Stimulated activated CD4-positive, alpha-beta T cell treated with anti-CD3 and anti-CD28 coated beads, TNF-alpha, amount 100 ng/mL, for 48 hours (primary cell): ENCODE data around the gene CDC123.
"Not testable (repeated sequence)": the region's sequence is repeated elsewhere in the genome, so short reads cannot be mapped to it uniquely, and the experiment has no call there.

Experiments
- DNase-seq, 3 donors: peaks; one replicate each; pipeline ENCODE4 v3.0.0-alpha.2; 2020; ENCODE audit warnings: low read depth in 3 of 3

Gene CDC123

GRCh38 chr10:12235116-12235694, 39.2 kb downstream of the CDC123 start:
- DNase-seq: no peak

GRCh38 chr10:12235796-12236195, 39.8 kb downstream of the CDC123 start:
- no peak for DNase-seq

GRCh38 chr10:12237265-12238220, 41.6 kb downstream of the CDC123 start:
- DNase-seq: no peak

GRCh38 chr10:12238821-12239220, 42.8 kb downstream of the CDC123 start:
- DNase-seq: no peak

DNA sequence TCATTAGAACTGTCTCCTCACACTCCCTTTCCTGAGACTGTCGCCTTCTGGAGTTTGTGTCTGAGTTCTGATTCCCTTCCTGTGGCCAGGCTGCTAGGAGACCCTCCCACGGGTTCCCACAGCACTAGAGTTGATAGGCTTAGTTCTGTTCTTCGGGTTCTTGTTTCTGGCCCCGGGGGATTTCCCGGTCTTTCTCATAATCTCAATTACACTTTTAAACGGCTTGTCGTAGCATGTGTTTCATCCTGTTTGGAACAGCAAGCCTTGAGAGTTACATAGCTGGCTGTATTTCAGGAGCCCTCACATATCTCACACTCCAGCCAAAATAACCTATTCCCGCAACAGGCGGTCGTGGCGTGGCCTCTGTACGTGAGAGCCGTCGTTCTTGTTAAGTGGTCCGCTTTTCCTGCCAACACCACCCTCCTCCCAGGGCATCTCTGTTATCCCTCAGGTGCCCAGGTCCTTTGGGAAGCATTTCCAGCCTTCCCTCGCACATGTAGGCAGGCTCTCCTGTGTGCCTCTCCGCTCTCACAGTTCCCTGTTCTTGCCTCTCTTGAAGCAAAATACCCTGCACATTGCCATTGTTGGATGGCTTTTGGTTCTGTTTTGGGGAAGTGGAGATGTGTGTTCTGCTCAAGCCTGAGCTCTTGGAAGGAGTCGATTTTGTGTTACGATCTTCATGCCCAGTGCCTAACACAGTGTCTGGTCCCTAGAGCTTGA, 46.0 kb downstream of the CDC123 start:
- DNase-seq: peak; percentile 45 to 55 (median 49)

DNA sequence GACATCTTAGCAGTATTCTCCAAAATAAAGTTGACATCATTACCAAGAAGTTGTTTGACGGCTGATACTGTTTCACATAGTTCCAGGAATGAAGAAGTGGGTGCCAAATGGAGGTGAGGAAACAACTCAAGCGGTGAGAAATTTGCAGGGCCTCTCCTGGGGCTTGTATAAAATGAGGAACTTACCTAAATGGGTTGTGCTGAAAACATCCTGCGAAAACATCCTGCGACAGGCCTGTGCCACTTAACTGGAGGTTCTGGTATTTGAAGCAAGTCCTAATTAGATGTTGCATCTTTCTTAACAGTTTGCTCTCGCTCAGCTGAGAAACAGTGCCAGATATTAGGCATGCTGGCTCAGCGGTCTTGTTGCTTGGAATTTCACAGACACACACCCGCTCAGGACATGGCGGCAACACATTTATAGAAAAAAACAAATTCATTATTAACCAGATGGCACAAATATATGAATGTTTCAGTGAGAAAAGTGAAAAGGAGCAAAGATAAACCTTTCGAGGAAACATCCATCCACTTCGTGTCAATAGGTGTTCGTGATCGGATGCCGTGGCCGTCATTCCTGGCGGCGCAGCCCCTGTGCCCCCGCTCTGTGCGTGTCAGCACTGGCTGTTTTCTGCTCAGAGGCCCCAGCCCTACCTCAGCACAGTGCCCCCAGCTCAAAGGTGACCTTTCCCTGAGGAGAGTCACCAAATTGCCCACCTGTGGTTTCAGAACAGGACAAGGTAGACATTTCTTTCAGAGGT, 48.1 kb downstream of the CDC123 start:
- no peak for DNase-seq

DNA sequence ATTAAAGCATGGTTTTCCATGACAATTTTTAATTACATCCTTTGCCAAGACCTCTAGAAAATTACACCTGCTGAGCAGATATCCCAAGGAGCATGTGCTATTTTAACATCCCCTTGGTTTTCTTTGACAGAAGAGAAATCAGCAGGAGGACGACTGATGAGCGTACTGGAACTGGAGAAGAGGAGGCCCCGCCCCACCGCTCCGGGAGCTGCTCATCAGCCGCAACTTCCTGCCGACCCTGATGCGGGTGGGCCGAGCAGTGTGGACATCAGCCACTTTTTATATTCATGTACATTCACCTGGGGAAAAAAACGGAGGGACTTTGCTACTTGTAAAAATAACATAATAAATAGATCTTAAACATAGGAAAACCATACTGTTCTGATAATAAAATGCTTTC, 54.2 kb downstream of the CDC123 start:
- DNase-seq: no peak

GRCh38 chr10:12250702-12251101, 54.7 kb downstream of the CDC123 start:
- not testable (repeated sequence) for DNase-seq

DNA sequence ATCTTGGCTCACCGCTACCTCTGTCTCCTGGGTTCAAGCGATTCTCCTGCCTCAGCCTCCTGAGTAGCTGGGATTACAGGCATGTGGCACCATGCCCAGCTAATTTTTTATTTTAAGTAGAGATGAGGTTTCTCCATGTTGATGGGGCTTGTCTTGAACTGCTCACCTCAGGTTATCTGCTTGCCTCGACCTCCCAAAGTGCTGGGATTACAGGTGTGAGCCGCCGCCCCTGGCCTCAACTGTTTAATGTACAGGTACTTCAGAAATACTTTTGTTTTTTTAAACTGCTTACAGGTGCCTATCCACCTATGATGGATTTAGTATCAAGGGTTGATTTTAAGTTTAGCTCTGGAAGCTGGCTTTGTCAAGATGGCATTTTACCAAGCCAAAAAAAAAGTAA, 55.6 kb downstream of the CDC123 start:
- DNase-seq: no peak

GRCh38 chr10:12252882-12253546, 57.0 kb downstream of the CDC123 start:
- no peak for DNase-seq

DNA sequence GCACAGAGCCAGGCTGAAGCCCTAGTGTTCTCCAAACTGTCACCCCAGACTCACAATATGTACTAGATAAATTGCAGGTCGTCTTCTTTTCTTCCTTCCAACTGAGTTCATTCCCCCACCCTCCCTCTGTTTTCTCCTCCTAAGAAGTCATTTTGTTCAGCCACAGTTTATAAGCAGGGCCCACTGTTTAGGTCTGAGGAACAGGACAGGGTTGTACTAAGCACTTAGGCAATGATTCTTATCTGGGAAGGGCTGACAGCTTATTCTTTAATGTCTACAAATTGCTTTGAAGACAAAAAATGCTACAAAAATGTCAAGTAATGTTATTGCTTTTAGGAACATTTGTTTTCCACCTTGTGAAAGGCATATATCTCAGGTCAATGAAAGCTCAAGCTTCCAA, 59.1 kb downstream of the CDC123 start:
- DNase-seq: no peak

DNA sequence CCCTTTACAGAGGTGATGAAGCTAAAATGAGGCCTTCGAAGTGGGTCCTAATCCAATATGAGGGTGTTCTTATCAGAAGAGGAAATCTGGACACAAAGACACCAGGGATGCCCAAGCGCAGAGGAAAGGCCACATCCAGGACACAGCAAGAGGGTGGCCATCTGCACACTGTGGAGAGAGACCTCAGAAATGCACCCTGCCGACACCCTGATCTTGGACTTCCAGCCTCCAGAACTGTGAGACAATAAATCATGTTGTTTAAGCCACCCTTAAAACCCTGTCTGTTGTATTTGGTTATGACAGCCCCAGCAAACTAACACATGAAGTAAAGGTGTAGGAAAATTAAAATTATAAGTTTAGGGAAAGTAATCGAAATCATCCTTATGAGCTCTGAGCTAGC, 64.0 kb downstream of the CDC123 start:
- no peak for DNase-seq

DNA sequence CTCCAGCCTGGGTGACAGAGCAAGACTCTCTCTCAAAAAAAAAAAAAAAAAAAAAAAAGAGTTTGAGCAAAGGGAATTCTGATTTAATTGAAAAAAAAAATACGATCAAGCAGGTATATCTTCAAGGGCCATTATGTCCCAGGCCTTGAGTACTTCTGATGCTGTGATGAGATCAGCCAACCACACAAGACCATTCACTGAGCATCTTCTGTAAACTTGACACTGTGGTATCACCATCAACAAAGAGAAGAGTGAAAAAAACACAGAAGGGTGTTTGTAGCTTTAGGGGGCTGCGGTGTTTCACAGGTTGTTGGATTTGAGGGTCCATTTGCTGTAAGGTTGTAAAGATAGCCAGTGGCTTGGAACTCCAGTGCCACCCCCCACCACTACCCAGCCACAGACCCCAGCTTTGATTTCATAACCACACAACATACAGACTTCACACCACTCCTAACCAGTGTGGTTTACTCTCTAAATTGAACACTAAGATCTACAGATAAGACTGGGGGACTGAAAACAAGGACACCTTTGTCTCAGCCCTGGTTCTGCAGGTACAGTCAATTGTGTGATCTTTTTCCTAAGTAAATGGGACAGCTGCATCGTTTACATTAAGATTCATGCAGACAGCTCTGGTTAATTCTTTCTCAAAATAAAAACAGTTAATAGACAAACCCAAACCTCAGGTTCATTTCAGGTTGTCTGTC, 66.4 kb downstream of the CDC123 start:
- DNase-seq: no peak

DNA sequence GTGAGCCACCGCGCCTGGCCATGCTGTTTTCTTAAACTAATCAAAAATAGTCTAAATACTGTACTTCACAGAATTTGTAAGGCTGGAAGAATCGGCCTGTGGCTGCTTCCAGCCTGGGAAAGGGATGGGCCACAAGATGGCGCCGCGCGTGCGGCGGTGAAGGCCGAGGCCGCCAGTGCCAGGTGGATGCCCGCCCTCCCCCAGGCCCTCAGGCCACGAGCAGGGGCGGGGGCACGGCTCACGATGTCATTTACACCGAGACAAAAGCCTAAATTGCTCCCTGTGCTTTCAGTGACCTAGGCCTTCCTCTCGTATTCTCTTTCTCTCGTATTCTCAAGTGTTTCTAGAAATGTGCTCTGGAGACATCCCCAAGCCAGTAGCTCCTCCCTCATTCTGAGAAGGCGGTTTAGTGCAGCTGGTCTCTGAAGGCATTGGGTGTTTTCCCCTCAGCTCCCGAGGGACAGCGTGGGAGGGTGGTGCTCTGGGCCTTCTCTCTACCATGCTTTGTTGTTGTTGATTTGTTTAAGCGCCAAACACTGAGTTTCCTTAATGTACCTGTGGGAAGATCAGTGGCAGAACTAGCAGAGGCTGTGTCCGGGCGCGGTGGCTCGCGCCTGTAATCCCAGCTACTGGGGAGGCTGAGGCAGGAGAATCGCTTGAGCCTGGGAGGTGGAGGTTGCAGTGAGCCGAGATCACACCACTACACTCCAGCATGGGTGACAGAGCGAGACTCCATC, 68.4 kb downstream of the CDC123 start:
- peak; percentile 55 to 74 (median 58) for DNase-seq

- no peak for DNase-seq
Observed at GRCh38 chr10:12269056-12269455, 73.1 kb downstream of the CDC123 start.

- no peak for DNase-seq
Observed at GRCh38 chr10:12271210-12271540, 75.2 kb downstream of the CDC123 start.

DNA sequence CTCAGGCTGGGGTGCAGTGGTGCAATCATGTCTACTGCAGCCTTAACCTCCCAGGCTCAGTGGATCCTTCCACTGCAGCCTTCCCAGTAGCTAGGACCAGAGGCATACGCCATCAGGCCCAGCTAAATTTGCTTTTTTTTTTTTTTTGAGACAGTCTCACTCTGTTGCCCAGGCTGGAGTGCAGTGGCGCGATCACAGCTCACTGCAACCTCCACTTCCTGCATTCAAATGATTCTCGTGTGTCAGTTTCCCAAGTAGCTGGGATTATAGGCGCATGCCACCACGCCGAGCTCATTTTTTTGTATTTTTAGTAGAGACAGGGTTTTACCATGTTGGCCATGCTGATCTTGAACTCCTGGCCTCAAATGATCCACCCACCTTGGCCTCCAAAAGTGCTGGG, 81.9 kb downstream of the CDC123 start:
- not testable (repeated sequence) for DNase-seq

- no peak for DNase-seq
Observed at GRCh38 chr10:12279281-12279680, 83.3 kb downstream of the CDC123 start.

- no peak for DNase-seq
Observed at GRCh38 chr10:12287772-12288171, 91.8 kb downstream of the CDC123 start.

DNA sequence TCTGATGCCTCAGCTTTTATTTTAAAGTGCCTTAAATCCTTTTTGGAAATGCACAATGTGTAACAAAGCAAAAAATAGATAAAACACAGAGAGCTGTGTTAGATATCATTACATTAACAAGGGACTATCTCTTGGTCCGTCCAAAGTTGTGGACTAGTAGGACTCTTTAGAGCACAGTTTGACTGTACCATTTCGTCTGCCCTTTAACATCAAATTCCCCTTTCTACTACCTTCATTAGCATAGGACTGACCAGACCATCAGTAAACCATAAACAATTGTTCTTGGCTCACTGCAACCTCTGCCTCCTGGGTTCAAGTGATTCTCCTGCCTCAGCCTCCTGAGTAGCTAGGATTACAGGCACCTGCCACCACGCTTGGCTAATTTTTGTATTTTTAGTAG, 101.8 kb downstream of the CDC123 start:
- DNase-seq: not testable (repeated sequence)
